Osteoblast (primary cell): ENCODE measurements around the gene MAPK10. TPM values are rescaled to one million over a fixed set of nuclear protein-coding genes. Genes with fewer than 3 reads are reported as not detected.

Source experiments
- DNase-seq: peaks from one replicate; pipeline ENCODE4 v3.0.0; 2011; ENCODE audit warnings: low spot score, mixed read lengths; ENCODE audit not compliant: insufficient read length; ENCODE audit errors: missing footprints
- H2AFZ ChIP-seq: 2 replicates; pipeline ENCODE4 v1.6.0; 2011; ENCODE audit warnings: mild to moderate bottlenecking, low read length
- H3K27ac ChIP-seq: 2 replicates; pipeline ENCODE4 v1.5.1; 2011; ENCODE audit warnings: mild to moderate bottlenecking, low read depth, low read length, moderate library complexity
- H3K27me3 ChIP-seq: 2 replicates; pipeline ENCODE4 v1.6.0; 2012; ENCODE audit warnings: mild to moderate bottlenecking, control low read depth, inconsistent platforms, low read length, moderate library complexity; ENCODE audit not compliant: insufficient read depth
- H3K36me3 ChIP-seq: 2 replicates; pipeline ENCODE4 v1.5.1; 2011; ENCODE audit warnings: mild to moderate bottlenecking, low read length, control low read depth, moderate library complexity; ENCODE audit not compliant: insufficient read depth
- H3K4me1 ChIP-seq: 2 replicates; pipeline ENCODE4 v1.5.1; 2011; ENCODE audit warnings: mild to moderate bottlenecking, low read length, control low read depth, moderate library complexity; ENCODE audit not compliant: insufficient read depth
- H3K4me2 ChIP-seq: 2 replicates; pipeline ENCODE4 v1.6.0; 2011; ENCODE audit warnings: mild to moderate bottlenecking, low read length; ENCODE audit not compliant: insufficient read depth
- H3K4me3 ChIP-seq: fragments of 200-600 bp; sonication (generic); 3 replicates; pipeline ENCODE4 v1.5.1; 2012; ENCODE audit warnings: mild to moderate bottlenecking, low read length, inconsistent platforms; ENCODE audit not compliant: insufficient read depth
- H3K79me2 ChIP-seq: 2 replicates; pipeline ENCODE4 v1.6.0; 2012; ENCODE audit warnings: mild to moderate bottlenecking, low read length, control low read depth, inconsistent platforms; ENCODE audit not compliant: insufficient read depth
- H3K9me3 ChIP-seq: 2 replicates; pipeline ENCODE4 v1.5.1; 2011; ENCODE audit warnings: low read depth, low read length, control low read depth
- H4K20me1 ChIP-seq: 2 replicates; pipeline ENCODE4 v1.6.0; 2012; ENCODE audit warnings: mild to moderate bottlenecking, low read length, control low read depth; ENCODE audit not compliant: insufficient read depth
- total RNA-seq: library from RNA; depleted of rRNA; stranded (reverse); fragments of >200 nt; gene quantifications from 2 replicates; pipeline ENCODE4 v1.2.3, GENCODE V29; 2012
- TF ChIP-seq, protein P1 (sequence below): IDR thresholded peaks from 2 replicates; pipeline ENCODE4 v1.5.1; 2011; ENCODE audit warnings: mild to moderate bottlenecking, low read depth, low read length, moderate library complexity; ENCODE audit errors: extremely low read depth

The MAPK10 gene
- total RNA-seq, 1 donor, result 13.0 TPM

- Histone ChIP-seq H4K20me1 (no peaks in the 10 kb centered on the region), H3K4me3 (no peak overlapping the region), H3K27ac (no peak overlapping the region), H3K9me3 (no peaks in the 10 kb centered on the region), H3K4me2 (no peak overlapping the region), H3K27me3 (no peaks in the 10 kb centered on the region), H3K4me1 (no peaks in the 10 kb centered on the region), H3K79me2 (no peaks in the 10 kb centered on the region), H2AFZ (no peak overlapping the region), H3K36me3 (no peaks in the 10 kb centered on the region)
- DNase-seq, result no peak
- TF ChIP-seq, protein P1, sequence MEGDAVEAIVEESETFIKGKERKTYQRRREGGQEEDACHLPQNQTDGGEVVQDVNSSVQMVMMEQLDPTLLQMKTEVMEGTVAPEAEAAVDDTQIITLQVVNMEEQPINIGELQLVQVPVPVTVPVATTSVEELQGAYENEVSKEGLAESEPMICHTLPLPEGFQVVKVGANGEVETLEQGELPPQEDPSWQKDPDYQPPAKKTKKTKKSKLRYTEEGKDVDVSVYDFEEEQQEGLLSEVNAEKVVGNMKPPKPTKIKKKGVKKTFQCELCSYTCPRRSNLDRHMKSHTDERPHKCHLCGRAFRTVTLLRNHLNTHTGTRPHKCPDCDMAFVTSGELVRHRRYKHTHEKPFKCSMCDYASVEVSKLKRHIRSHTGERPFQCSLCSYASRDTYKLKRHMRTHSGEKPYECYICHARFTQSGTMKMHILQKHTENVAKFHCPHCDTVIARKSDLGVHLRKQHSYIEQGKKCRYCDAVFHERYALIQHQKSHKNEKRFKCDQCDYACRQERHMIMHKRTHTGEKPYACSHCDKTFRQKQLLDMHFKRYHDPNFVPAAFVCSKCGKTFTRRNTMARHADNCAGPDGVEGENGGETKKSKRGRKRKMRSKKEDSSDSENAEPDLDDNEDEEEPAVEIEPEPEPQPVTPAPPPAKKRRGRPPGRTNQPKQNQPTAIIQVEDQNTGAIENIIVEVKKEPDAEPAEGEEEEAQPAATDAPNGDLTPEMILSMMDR, result no peak
These were observed 30.4 kb downstream of the MAPK10 start for GRCh38 chr4:86329431-86329830.

DNA sequence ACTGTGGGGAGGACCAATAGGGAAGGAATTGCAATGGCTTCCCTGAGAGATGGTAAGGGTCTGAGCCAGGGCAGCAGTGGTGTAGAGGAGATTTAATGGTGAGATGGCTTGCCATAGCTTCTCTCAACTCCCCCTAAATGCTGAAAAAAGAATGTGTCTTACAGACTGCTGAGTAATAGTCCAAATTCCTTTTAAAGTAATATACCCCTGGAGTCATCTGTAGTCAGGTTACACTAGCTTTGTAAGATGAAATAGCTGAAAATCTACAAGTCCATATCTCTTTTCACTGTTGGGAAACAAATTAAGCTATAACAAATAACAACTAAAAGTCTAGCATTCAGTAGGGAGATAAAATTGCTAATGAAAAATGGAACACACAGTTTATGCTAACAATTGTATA is 33.5 kb downstream of the MAPK10 start:
- DNase-seq, result no peak
- no peaks in the 10 kb centered on the region for H3K79me2 ChIP-seq
- no peaks in the 10 kb centered on the region for H3K27me3 ChIP-seq
- no peaks in the 10 kb centered on the region for H3K36me3 ChIP-seq
- H3K4me1 ChIP-seq, result no peaks in the 10 kb centered on the region
- H3K9me3 ChIP-seq, result no peaks in the 10 kb centered on the region
- H3K4me2 ChIP-seq, result no peak overlapping the region
- no peak overlapping the region for H3K27ac ChIP-seq
- no peak overlapping the region for H3K4me3 ChIP-seq
- H4K20me1 ChIP-seq, result no peaks in the 10 kb centered on the region
- TF ChIP-seq, protein P1, result no peak
- H2AFZ ChIP-seq, result no peak overlapping the region

DNA sequence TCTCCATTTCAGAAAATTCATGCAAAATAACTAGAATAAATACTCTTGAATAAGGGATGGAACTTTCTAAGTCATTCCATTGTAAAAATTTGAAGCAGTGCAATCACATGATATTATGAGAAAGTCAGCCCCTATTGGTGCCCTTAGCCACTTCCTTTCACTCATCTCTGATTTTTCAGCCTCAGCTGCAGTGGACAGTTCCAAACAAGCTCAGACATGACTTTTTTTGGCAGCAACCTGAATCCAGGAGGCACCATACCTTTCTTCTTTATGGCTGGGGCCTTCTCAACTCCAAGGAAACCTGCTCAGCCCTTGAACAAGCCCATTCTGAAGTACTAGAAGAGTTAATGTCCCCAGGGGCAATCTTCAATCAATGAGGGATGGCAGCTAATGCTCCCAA is 40.5 kb downstream of the MAPK10 start:
- TF ChIP-seq, protein P1, result no peak
- no peaks in the 10 kb centered on the region for H4K20me1 ChIP-seq
- H3K4me3 ChIP-seq, result no peak overlapping the region
- no peak overlapping the region for H3K4me2 ChIP-seq
- H3K36me3 ChIP-seq, result no peaks in the 10 kb centered on the region
- no peaks in the 10 kb centered on the region for H3K4me1 ChIP-seq
- no peaks in the 10 kb centered on the region for H3K9me3 ChIP-seq
- H3K27ac ChIP-seq, result no peak overlapping the region
- no peaks in the 10 kb centered on the region for H3K27me3 ChIP-seq
- no peak overlapping the region for H2AFZ ChIP-seq
- DNase-seq, result no peak
- no peaks in the 10 kb centered on the region for H3K79me2 ChIP-seq

- no peaks in the 10 kb centered on the region for H4K20me1 ChIP-seq
These were observed 44.3 kb downstream of the MAPK10 start for GRCh38 chr4:86315579-86315978.

More at GRCh38 chr4:86315579-86315978, 44.3 kb downstream of the MAPK10 start:
- Histone ChIP-seq H3K79me2 (no peaks in the 10 kb centered on the region), H2AFZ (no peak overlapping the region), H3K4me1 (no peaks in the 10 kb centered on the region), H3K36me3 (no peaks in the 10 kb centered on the region), H3K9me3 (no peaks in the 10 kb centered on the region), H3K27me3 (no peaks in the 10 kb centered on the region), H3K4me3 (no peak overlapping the region), H3K27ac (no peak overlapping the region), H3K4me2 (no peak overlapping the region)
- DNase-seq, result no peak
- TF ChIP-seq, protein P1, result no peak
